ENCODE results near the gene NTN4.
"Not testable (repeated sequence)": the region's sequence is repeated elsewhere in the genome, so short reads cannot be mapped to it uniquely, and the experiment has no call there.

NTN4 gene

GRCh38 chr12:95658386-95658785 lies 132.2 kb downstream of the NTN4 start:
- DNase-seq (ENCODE audit: low read depth, low spot score): no peak

DNA sequence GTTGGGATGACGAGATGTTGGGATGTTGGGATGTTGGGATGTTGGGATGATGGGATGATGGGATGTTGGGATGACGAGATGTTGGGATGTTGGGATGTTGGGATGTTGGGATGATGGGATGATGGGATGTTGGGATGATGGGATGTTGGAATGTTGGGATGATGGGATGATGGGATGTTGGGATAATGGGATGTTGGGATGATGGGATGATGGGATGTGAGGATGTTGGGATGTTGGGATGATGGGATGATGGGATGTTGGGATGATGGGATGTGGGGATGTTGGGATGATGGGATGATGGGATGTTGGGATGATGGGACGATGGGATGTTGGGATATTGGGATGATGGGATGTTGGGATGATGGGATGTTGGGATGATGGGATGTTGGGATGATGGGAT lies 135.9 kb downstream of the NTN4 start:
- DNase-seq (ENCODE audit: low read depth, low spot score): not testable (repeated sequence)

GRCh38 chr12:95653771-95654546 lies 136.6 kb downstream of the NTN4 start:
- DNase-seq (ENCODE audit: low read depth, low spot score): no peak

- no peak for DNase-seq (ENCODE audit: low read depth, low spot score)
These were observed 138.9 kb downstream of the NTN4 start for GRCh38 chr12:95651681-95652080.

- DNase-seq (ENCODE audit: low read depth, low spot score): no peak
These were observed 141.4 kb downstream of the NTN4 start for GRCh38 chr12:95648990-95649791.

DNA sequence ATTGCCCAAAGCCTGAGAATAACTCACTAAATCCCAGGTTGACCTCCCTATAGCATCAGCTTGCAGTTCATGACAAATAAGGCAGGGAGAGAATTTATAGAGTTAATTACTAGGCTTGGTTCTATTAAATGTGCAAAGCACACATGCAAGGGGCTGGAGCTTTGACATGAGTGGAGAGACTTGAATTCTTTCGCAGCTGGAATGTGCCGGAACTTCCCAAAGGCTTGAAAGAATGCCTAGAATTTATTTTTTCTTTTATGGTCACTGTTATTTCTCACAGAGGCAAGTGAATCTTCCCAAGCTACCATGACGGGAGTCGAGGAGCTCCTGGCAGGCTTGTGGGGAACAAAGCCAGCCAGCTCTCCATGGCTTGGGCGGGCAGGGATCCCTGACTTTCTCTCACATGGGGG lies 143.8 kb downstream of the NTN4 start:
- DNase-seq (ENCODE audit: low read depth, low spot score): no peak

- DNase-seq (ENCODE audit: low read depth, low spot score): no peak
These were observed 147.3 kb downstream of the NTN4 start for GRCh38 chr12:95643256-95643655.

DNA sequence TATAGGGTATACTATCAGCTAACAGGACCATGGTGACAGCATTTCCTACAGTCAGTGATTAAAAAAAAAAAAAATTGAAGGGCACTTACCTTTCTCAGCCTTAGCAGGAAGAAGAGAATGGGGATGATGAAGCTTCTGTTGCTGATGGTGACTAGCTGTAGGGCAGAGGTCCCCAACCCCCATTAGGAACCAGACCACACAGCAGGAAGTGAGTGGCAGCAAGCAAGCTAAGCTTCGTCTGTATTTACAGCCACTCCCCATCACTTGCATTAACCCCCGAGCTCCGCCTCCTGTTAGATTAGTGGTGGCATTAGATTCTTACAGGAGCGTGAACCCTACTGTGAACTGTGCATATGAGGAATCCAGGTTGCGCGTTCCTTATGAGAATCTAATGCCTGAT lies 148.0 kb downstream of the NTN4 start:
- DNase-seq (ENCODE audit: low read depth, low spot score): no peak

- no peak for DNase-seq (ENCODE audit: low read depth, low spot score)
These were observed 149.1 kb downstream of the NTN4 start for GRCh38 chr12:95641299-95641952.

GRCh38 chr12:95640516-95640915 lies 150.0 kb downstream of the NTN4 start:
- DNase-seq (ENCODE audit: low read depth, low spot score): no peak

- no peak for DNase-seq (ENCODE audit: low read depth, low spot score)
These were observed 153.0 kb downstream of the NTN4 start for GRCh38 chr12:95637471-95638155.

- no peak for DNase-seq (ENCODE audit: low read depth, low spot score)
These were observed 153.6 kb downstream of the NTN4 start for GRCh38 chr12:95637010-95637409.

GRCh38 chr12:95634622-95635621 lies 155.6 kb downstream of the NTN4 start:
- DNase-seq (ENCODE audit: low read depth, low spot score): no peak

GRCh38 chr12:95633732-95634465 lies 156.7 kb downstream of the NTN4 start:
- DNase-seq (ENCODE audit: low read depth, low spot score): no peak

DNA sequence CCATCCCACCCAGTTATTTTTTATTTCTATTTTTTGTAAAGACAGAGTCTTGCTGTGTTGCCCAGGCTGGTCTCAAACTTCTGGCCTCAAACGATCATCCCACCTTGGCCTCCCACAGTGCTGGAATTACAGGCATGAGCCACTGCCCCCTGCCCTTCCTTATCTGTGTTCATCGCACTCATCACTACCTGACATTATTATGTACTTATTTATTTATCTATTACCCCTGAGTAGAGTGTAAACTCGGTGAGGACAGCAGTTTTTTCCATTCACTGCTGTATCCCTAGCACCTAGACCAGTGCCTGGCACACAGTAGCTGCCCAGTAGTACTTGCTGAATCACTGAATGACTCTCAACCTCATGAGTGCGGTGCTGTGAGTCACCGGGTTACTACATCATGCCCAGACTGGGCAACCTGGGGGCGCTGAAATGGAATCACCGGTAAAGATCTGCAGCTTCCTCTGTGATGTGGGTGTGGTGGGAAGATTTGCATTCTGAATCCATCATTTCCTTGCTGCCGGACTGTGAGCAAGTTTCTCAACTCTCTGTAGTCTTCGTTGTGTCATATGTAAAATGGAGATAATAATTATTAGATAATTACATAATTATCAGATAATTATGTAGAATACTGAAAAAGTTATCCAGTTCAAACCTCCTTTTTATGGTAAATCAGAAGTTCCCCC lies 157.4 kb downstream of the NTN4 start:
- no peak for DNase-seq (ENCODE audit: low read depth, low spot score)

DNA sequence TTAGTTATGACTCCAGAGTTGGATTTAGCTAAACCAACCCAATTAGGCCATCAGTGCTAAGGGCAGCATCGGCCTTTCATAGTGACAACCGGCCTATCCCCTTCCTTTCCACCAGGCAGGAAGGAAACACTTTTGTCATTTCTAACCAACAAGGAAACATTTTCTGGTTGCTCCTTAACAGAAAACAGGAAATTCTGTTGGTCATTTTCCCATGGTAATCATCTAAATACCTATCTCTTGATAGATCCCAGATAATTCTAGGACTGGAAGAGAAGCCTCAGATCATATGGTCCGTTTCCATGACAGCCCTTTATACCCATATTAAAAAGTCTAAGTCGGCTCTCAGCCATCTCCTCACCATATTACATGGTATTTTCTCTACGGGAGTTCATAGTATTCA lies 160.1 kb downstream of the NTN4 start:
- DNase-seq (ENCODE audit: low read depth, low spot score): no peak

DNA sequence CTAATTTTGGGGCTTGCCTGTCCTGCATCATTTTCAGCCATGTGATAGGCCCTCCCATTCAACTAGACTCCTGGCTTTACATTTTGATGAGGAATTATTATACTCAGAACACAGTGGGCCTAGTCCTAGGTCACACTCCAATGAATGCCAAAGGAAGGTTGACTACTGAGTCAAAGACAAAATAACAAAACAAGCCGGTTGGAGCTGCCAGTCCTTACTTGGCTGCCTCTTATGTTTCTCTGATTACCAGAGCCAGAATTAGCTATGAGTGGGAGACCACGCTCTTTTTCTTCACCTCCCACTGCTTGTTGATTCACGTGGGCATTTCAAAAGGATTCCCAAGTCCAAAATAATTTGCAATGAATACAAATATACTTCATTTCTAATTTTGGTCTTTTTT lies 161.2 kb downstream of the NTN4 start:
- DNase-seq (ENCODE audit: low read depth, low spot score): no peak

DNA sequence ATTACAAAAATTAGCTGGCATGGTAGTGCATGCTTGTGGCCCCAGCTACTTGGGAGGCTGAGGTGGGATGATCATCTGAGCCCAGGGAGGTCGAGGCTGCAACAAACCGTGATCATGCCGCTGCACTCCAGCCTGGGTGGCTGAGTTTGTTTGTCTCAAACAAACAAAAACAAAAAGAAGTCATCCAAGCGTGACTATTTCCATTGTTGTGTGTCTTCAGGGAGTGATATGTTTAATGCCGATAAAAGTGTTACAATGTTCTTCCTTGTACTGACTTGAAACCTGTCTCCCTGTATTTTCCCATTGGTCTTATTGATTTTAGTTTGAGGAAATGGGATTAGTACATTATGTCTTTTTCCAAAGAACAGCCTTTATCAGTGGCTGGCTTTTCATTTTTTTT lies 163.7 kb downstream of the NTN4 start:
- DNase-seq (ENCODE audit: low read depth, low spot score): no peak

DNA sequence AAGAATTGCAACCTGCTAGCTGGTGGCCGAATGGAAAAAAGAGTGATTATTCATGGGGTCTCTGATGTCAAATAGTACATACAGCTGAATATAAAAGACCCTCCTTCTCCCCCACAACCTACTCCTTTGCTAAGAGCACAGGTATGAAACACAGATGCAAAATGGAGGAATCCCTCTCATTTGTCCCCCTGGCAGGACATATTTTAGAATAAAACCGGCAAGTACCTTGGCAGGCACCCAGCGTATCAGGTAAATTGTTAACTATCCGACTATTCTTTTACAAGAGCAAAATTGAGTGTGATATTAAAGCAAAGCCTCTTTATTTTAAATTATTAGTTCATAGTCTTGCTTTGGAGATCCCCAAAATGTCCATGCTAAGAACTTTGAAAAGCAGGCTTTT lies 165.6 kb downstream of the NTN4 start:
- DNase-seq (ENCODE audit: low read depth, low spot score): no peak
